Sigmoid colon (tissue), 7 donors: Measurements from ENCODE around the gene STX18. TPM values are rescaled to one million over a fixed set of nuclear protein-coding genes. Genes with fewer than 3 reads are reported as not detected.

ENCODE experiments used
- DNase-seq: peaks from one replicate; pipeline ENCODE4 v3.0.0-alpha.2; 2019
- H3K27ac ChIP-seq, 4 donors: fragments of 200-600 bp; sonication (generic); one replicate each; pipeline ENCODE4 v1.5.1; 2016 to 2019; ENCODE audit warnings: mild to moderate bottlenecking in 1 of 4
- H3K27me3 ChIP-seq, 3 donors: fragments of 200-600 bp; sonication (generic); one replicate each; pipeline ENCODE4 v1.5.1; 2019; ENCODE audit warnings: mild to moderate bottlenecking in 1 of 3
- H3K36me3 ChIP-seq, 4 donors: fragments of 200-600 bp; sonication (generic); one replicate each; pipeline ENCODE4 v1.5.1; 2016 to 2019
- H3K4me1 ChIP-seq, 4 donors: fragments of 200-600 bp; sonication (generic); one replicate each; pipeline ENCODE4 v1.5.1; 2017 to 2019
- H3K4me3 ChIP-seq, 4 donors: fragments of 200-600 bp; sonication (generic); one replicate each; pipeline ENCODE4 v1.5.1; 2017 to 2019; ENCODE audit warnings: mild to moderate bottlenecking in 2 of 4, moderate library complexity in 1 of 4
- H3K9me3 ChIP-seq, 4 donors: fragments of 200-600 bp in 3 of 4; sonication (generic) in 3 of 4; one replicate each; pipeline versions ENCODE4 v1.5.1 to v1.6.1; 2013 to 2019
- EP300 ChIP-seq, 4 donors: sonication (generic); formaldehyde crosslinking; IDR thresholded peaks; one replicate each; pipeline ENCODE4 v1.6.1; 2017; ENCODE audit warnings: antibody characterized with exemption in 4 of 4
- POLR2A ChIP-seq, 2 donors: fragments of 450-650 bp; IDR thresholded peaks; one replicate each; pipeline ENCODE4 v1.6.1; 2016; ENCODE audit warnings: antibody characterized with exemption in 2 of 2, mild to moderate bottlenecking in 2 of 2, moderate library complexity in 2 of 2
- POLR2AphosphoS5 ChIP-seq, 4 donors: sonication (generic); formaldehyde crosslinking; IDR thresholded peaks; one replicate each; pipeline ENCODE4 v1.6.1; 2017; ENCODE audit warnings: antibody characterized with exemption in 4 of 4
- WGBS, 2 donors: extraction: QIAGEN DNeasy Blood & Tissue Kit; methylation state at CpG; one replicate each; pipeline ENCODE4 v1.1.7; 2013; 5-methylcytosine and 5-hydroxymethylcytosine counted together
- intact Hi-C: fragments of 100-400 bp; cut with DNase I; formaldehyde crosslinking; loops from one replicate; pipeline ENCODE4 v1.15.1; 2023
- polyA plus RNA-seq, 3 donors: library from polyadenylated mRNA; stranded (reverse); fragments of 200-250 nt; gene quantifications; one replicate each; pipeline ENCODE4 v1.2.3, GENCODE V29; 2013
- total RNA-seq, 4 donors: library from RNA; depleted of rRNA; stranded (reverse); fragments of >200 nt; gene quantifications; one replicate each; pipeline ENCODE4 v1.1.0, GENCODE V29; 2016
- TF ChIP-seq, protein P1 (sequence below), 4 experiments: fragments of 450-650 bp in 3 of 4; fragments of 200-600 bp in 1 of 4; IDR thresholded peaks; one replicate each; pipeline ENCODE4 v1.5.1; 2016 to 2019; ENCODE audit warnings: antibody characterized with exemption in 4 of 4, mild to moderate bottlenecking in 3 of 4, moderate library complexity in 2 of 4
- donor health status: healthy with polysubstance abuse.
- donor health status: Bipolar disorder and iron deficiency.
- donor health status: healthy.

STX18 gene
- total and polyA plus RNA-seq, 7 donors, result 23.5 to 45.1 (median 26.3) TPM

- intact Hi-C loops, result no loop called here
- DNase-seq, result no peak
Observed at GRCh38 chr4:4392501-4393183, 149.2 kb downstream of the STX18 start.

GRCh38 chr4:4391866-4392265, 150.0 kb downstream of the STX18 start:
- Histone ChIP-seq H3K27ac (no peak overlapping the region), H3K4me3 (no peak overlapping the region), H3K36me3 (no peaks in the 10 kb centered on the region), H3K9me3 (no peaks in the 10 kb centered on the region), H3K4me1 (peaks cover 0 to 16% (median 14%) of the 10 kb centered on the region in 4 donors), H3K27me3 (peaks cover 10 to 92% (median 36%) of the 10 kb centered on the region in 3 donors)
- DNase-seq, result no peak
- no peak for TF ChIP-seq EP300 (IDR thresholded peaks at IDR 0.05)
- TF ChIP-seq POLR2A (IDR thresholded peaks at IDR 0.05), result no peak
- TF ChIP-seq POLR2AphosphoS5 (IDR thresholded peaks at IDR 0.05), result no peak
- TF ChIP-seq, protein P1, sequence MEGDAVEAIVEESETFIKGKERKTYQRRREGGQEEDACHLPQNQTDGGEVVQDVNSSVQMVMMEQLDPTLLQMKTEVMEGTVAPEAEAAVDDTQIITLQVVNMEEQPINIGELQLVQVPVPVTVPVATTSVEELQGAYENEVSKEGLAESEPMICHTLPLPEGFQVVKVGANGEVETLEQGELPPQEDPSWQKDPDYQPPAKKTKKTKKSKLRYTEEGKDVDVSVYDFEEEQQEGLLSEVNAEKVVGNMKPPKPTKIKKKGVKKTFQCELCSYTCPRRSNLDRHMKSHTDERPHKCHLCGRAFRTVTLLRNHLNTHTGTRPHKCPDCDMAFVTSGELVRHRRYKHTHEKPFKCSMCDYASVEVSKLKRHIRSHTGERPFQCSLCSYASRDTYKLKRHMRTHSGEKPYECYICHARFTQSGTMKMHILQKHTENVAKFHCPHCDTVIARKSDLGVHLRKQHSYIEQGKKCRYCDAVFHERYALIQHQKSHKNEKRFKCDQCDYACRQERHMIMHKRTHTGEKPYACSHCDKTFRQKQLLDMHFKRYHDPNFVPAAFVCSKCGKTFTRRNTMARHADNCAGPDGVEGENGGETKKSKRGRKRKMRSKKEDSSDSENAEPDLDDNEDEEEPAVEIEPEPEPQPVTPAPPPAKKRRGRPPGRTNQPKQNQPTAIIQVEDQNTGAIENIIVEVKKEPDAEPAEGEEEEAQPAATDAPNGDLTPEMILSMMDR (IDR thresholded peaks at IDR 0.05), result no peak
- WGBS, 2 donors, result 51 to 71% methylated on average over 4 of the region's 4 CpGs
- intact Hi-C loops, result no loop called here

More at GRCh38 chr4:4392501-4393183, 149.2 kb downstream of the STX18 start:
- Histone ChIP-seq H3K27ac (no peak overlapping the region), H3K4me3 (no peak overlapping the region), H3K9me3 (no peaks in the 10 kb centered on the region), H3K27me3 (peaks cover 4 to 92% (median 29%) of the 10 kb centered on the region in 3 donors), H3K36me3 (no peaks in the 10 kb centered on the region), H3K4me1 (peaks cover 0 to 8% (median 6%) of the 10 kb centered on the region in 4 donors)
- TF ChIP-seq POLR2A (IDR thresholded peaks at IDR 0.05) (no peak), EP300 (IDR thresholded peaks at IDR 0.05) (no peak), POLR2AphosphoS5 (IDR thresholded peaks at IDR 0.05) (no peak)
- TF ChIP-seq, protein P1 (IDR thresholded peaks at IDR 0.05), result no peak
- 80 to 89% methylated on average over 13 of the region's 13 CpGs for WGBS, 2 donors

DNA sequence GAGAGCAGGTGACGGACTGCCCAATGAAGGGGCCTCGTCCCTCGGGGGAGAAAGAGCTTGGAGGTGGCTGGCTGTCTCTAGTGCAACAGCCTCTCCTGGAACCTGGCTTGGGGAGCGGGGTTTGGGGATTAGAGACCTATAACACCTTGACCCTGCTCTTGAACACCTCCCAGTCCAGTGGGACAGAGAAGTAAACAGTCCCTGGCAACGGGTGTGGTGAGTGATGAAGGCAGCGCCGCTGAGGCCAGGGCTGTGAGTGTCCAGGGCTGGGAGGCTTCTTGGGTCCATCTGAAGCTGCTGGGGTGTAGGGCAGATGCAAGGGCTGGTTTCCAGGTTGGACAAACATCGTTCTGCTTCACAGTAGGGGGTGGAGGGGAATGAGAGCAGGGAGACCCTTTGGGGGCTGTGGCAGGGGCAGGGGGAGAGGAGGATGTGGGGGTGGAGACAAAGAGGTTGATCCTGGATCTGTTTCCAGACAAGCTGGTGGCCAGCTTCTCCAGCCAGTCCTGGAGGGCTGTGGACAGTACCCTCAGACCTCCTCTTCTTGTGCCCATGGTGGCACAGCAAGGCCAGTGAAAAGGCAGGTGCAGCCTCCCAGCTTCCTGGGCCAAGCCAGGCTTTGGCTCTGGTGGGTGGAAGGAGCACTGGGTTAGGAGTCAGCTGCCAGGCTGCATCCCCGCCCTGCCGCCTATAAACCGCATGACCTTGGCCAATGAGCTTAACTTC, 151.2 kb downstream of the STX18 start:
- H3K4me1 ChIP-seq, result peaks cover 0 to 27% (median 24%) of the 10 kb centered on the region in 4 donors
- H3K4me3 ChIP-seq, result no peak overlapping the region
- peak; percentile 50 for DNase-seq
- H3K9me3 ChIP-seq, result no peaks in the 10 kb centered on the region
- TF ChIP-seq EP300 (IDR thresholded peaks at IDR 0.05), result no peak
- TF ChIP-seq, protein P1 (IDR thresholded peaks at IDR 0.05), result no peak
- no peak for TF ChIP-seq POLR2AphosphoS5 (IDR thresholded peaks at IDR 0.05)
- no peak for TF ChIP-seq POLR2A (IDR thresholded peaks at IDR 0.05)
- no peaks in the 10 kb centered on the region for H3K36me3 ChIP-seq
- WGBS, 2 donors, result 51 to 74% methylated on average over 11 of the region's 11 CpGs
- H3K27ac ChIP-seq, result no peak overlapping the region
- intact Hi-C loops, result no loop called here
- H3K27me3 ChIP-seq, result peaks cover 22 to 92% (median 48%) of the 10 kb centered on the region in 3 donors

- peaks cover 26 to 92% (median 55%) of the 10 kb centered on the region in 3 donors for H3K27me3 ChIP-seq
Observed at GRCh38 chr4:4390046-4390445, 151.8 kb downstream of the STX18 start.

More at GRCh38 chr4:4390046-4390445, 151.8 kb downstream of the STX18 start:
- Histone ChIP-seq H3K27ac (no peak overlapping the region), H3K4me1 (peaks cover 0 to 29% (median 26%) of the 10 kb centered on the region in 4 donors), H3K9me3 (no peaks in the 10 kb centered on the region), H3K36me3 (no peaks in the 10 kb centered on the region), H3K4me3 (no peak overlapping the region)
- TF ChIP-seq, protein P1 (IDR thresholded peaks at IDR 0.05), result no peak
- TF ChIP-seq POLR2AphosphoS5 (IDR thresholded peaks at IDR 0.05) (no peak), EP300 (IDR thresholded peaks at IDR 0.05) (no peak), POLR2A (IDR thresholded peaks at IDR 0.05) (no peak)
- DNase-seq, result peak; percentile 40
- intact Hi-C loops, result no loop called here
- WGBS, 2 donors, result 50 to 67% methylated on average over 7 of the region's 7 CpGs
